Suprapubic skin (tissue), 4 donors: Measurements from ENCODE around the gene ERC2.

Experiments used
- EP300 ChIP-seq: sonication (generic); formaldehyde crosslinking; IDR thresholded peaks from one replicate; pipeline ENCODE4 v1.6.1; 2017; ENCODE audit warnings: antibody characterized with exemption
- POLR2A ChIP-seq, 2 donors: fragments of 450-650 bp; IDR thresholded peaks; one replicate each; pipeline ENCODE4 v1.6.1; 2017; ENCODE audit warnings: antibody characterized with exemption in 2 of 2, mild to moderate bottlenecking in 2 of 2, moderate library complexity in 2 of 2
- POLR2AphosphoS5 ChIP-seq, 3 donors: sonication (generic); formaldehyde crosslinking; IDR thresholded peaks; one replicate each; pipeline ENCODE4 v1.6.1; 2017; ENCODE audit warnings: antibody characterized with exemption in 3 of 3
- TF ChIP-seq, protein P1 (sequence below), 2 donors: fragments of 200-600 bp in 1 of 2; fragments of 450-650 bp in 1 of 2; sonication (generic) in 1 of 2; IDR thresholded peaks; one replicate each; pipeline ENCODE4 v1.5.1; 2016 to 2019; ENCODE audit warnings: antibody characterized with exemption in 2 of 2, mild to moderate bottlenecking in 1 of 2, moderate library complexity in 1 of 2

DNA sequence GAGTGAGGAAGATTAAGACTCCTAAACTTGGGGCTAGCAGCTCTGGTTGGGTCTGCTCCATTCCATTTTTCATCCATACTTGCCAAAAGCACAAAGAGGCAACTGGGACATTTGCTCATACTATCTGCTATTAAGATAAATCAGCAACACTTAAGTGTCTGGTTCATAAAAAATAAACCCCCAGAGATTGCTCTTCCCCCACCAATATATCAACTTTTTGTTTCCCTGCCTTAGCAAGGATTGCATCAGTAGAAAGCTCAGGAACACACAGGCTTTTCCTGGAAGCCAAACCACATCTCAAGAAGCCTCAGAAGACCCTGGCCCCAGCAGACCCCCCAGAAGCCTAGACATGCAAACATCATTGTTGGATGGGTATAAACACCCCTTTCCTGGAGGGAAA is 748.8 kb downstream of the ERC2 start:
- TF ChIP-seq, protein P1, sequence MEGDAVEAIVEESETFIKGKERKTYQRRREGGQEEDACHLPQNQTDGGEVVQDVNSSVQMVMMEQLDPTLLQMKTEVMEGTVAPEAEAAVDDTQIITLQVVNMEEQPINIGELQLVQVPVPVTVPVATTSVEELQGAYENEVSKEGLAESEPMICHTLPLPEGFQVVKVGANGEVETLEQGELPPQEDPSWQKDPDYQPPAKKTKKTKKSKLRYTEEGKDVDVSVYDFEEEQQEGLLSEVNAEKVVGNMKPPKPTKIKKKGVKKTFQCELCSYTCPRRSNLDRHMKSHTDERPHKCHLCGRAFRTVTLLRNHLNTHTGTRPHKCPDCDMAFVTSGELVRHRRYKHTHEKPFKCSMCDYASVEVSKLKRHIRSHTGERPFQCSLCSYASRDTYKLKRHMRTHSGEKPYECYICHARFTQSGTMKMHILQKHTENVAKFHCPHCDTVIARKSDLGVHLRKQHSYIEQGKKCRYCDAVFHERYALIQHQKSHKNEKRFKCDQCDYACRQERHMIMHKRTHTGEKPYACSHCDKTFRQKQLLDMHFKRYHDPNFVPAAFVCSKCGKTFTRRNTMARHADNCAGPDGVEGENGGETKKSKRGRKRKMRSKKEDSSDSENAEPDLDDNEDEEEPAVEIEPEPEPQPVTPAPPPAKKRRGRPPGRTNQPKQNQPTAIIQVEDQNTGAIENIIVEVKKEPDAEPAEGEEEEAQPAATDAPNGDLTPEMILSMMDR (IDR thresholded peaks at IDR 0.05) = no peak
- no peak for TF ChIP-seq POLR2A (IDR thresholded peaks at IDR 0.05)
- TF ChIP-seq POLR2AphosphoS5 (IDR thresholded peaks at IDR 0.05) = no peak
- TF ChIP-seq EP300 = no peak
